ENCODE measurements around the gene TEX19. TPM values are rescaled to one million over a fixed set of nuclear protein-coding genes. Genes with fewer than 3 reads are reported as not detected.

The TEX19 gene
- polyA plus RNA-seq, 2 of the 4 experiments (the other 2 are of a cell fraction), result 0.43 to 0.50 TPM

DNA sequence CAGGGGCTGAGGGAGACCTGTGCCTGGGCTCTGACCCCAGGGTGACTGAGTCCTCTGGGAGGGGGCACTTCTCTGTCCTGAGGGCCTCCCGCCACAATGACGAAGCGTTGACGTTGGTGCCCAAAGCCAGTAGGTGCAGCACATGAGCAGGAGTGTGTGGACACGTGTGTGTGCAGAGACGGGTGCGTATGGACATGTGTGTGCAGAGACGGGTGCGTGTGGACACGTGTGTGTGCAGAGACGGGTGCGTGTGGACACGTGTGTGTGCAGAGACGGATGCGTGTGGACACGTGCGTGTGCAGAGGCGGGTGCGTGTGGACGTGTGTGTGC lies 40.9 kb upstream of the TEX19 start:
- H3K4me3 ChIP-seq, result no peak overlapping the region
- WGBS (ENCODE audit: missing lambda C conversion rate), result 95% methylated on average over 20 of the region's 20 CpGs
- ChIA-PET POLR2A (no interaction called here), CTCF (interaction anchor here (0.6 to 2.4 kb wide), 5 partner anchors 17 to 83 kb away, joined by 3 to 41 read pairs (median 3); no protein-coding TSS in a partner anchor)
- no peaks in the 10 kb centered on the region for H3K9me3 ChIP-seq
- peaks cover 12% of the 10 kb centered on the region; the same call in 2 of the 3 replicates for H3K4me1 ChIP-seq
- no peak for ATAC-seq
- DNase-seq (ENCODE audit: low read depth in 1 of 2, low spot score in 1 of 2), result no peak
- H3K27ac ChIP-seq, result no peak overlapping the region
- no peak overlapping the region for H3K4me2 ChIP-seq
- TF ChIP-seq, protein P1, sequence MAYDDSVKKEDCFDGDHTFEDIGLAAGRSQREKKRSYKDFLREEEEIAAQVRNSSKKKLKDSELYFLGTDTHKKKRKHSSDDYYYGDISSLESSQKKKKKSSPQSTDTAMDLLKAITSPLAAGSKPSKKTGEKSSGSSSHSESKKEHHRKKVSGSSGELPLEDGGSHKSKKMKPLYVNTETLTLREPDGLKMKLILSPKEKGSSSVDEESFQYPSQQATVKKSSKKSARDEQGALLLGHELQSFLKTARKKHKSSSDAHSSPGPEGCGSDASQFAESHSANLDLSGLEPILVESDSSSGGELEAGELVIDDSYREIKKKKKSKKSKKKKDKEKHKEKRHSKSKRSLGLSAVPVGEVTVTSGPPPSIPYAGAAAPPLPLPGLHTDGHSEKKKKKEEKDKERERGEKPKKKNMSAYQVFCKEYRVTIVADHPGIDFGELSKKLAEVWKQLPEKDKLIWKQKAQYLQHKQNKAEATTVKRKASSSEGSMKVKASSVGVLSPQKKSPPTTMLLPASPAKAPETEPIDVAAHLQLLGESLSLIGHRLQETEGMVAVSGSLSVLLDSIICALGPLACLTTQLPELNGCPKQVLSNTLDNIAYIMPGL (CRISPR knock-in tag; IDR thresholded peaks at IDR 0.05; ENCODE audit: borderline replicate concordance), result no peak
- TF ChIP-seq GATA3 (IDR thresholded peaks at IDR 0.05; ENCODE audit: borderline replicate concordance), result no peak
- TF ChIP-seq SMC3 (IDR thresholded peaks at IDR 0.05), result no peak
- TF ChIP-seq, protein P2, sequence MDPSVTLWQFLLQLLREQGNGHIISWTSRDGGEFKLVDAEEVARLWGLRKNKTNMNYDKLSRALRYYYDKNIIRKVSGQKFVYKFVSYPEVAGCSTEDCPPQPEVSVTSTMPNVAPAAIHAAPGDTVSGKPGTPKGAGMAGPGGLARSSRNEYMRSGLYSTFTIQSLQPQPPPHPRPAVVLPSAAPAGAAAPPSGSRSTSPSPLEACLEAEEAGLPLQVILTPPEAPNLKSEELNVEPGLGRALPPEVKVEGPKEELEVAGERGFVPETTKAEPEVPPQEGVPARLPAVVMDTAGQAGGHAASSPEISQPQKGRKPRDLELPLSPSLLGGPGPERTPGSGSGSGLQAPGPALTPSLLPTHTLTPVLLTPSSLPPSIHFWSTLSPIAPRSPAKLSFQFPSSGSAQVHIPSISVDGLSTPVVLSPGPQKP (IDR thresholded peaks at IDR 0.05; ENCODE audit: low read depth, low read length), result no peak
- TF ChIP-seq EHMT2 (IDR thresholded peaks at IDR 0.05; ENCODE audit: low read depth), result no peak
- TF ChIP-seq, protein P3, sequence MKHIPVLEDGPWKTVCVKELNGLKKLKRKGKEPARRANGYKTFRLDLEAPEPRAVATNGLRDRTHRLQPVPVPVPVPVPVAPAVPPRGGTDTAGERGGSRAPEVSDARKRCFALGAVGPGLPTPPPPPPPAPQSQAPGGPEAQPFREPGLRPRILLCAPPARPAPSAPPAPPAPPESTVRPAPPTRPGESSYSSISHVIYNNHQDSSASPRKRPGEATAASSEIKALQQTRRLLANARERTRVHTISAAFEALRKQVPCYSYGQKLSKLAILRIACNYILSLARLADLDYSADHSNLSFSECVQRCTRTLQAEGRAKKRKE (CRISPR knock-in tag; IDR thresholded peaks at IDR 0.05; ENCODE audit: low read depth), result no peak
- no peak for TF ChIP-seq ZSCAN20 (CRISPR knock-in tag; IDR thresholded peaks at IDR 0.05)
- TF ChIP-seq ZC3H11A (IDR thresholded peaks at IDR 0.05), result no peak
- TF ChIP-seq CBX2 (IDR thresholded peaks at IDR 0.05; ENCODE audit: borderline replicate concordance, low read depth), result no peak
- TF ChIP-seq EHF (CRISPR knock-in tag; IDR thresholded peaks at IDR 0.05), result no peak
- no peak for TF ChIP-seq MYC (IDR thresholded peaks at IDR 0.05; ENCODE audit: borderline replicate concordance, low read length)
- TF ChIP-seq RNF2 (IDR thresholded peaks at IDR 0.05; ENCODE audit: borderline replicate concordance, low read depth), result no peak
- TF ChIP-seq POLR2A (IDR thresholded peaks at IDR 0.05; ENCODE audit: low read length), result no peak
- no peak for TF ChIP-seq HOXB5 (CRISPR knock-in tag; IDR thresholded peaks at IDR 0.05)
- TF ChIP-seq, protein P4, sequence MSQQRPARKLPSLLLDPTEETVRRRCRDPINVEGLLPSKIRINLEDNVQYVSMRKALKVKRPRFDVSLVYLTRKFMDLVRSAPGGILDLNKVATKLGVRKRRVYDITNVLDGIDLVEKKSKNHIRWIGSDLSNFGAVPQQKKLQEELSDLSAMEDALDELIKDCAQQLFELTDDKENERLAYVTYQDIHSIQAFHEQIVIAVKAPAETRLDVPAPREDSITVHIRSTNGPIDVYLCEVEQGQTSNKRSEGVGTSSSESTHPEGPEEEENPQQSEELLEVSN (IDR thresholded peaks at IDR 0.05; ENCODE audit: borderline replicate concordance, low read depth), result no peak
- no peak for TF ChIP-seq TFCP2L1 (CRISPR knock-in tag; IDR thresholded peaks at IDR 0.05)
- no peak for TF ChIP-seq CHD4 (IDR thresholded peaks at IDR 0.05; ENCODE audit: borderline replicate concordance)
- no peak for TF ChIP-seq POLR2AphosphoS2 (conservative IDR thresholded peaks at IDR 0.05; ENCODE audit: low read length)
- no peak for FAIRE-seq

DNA sequence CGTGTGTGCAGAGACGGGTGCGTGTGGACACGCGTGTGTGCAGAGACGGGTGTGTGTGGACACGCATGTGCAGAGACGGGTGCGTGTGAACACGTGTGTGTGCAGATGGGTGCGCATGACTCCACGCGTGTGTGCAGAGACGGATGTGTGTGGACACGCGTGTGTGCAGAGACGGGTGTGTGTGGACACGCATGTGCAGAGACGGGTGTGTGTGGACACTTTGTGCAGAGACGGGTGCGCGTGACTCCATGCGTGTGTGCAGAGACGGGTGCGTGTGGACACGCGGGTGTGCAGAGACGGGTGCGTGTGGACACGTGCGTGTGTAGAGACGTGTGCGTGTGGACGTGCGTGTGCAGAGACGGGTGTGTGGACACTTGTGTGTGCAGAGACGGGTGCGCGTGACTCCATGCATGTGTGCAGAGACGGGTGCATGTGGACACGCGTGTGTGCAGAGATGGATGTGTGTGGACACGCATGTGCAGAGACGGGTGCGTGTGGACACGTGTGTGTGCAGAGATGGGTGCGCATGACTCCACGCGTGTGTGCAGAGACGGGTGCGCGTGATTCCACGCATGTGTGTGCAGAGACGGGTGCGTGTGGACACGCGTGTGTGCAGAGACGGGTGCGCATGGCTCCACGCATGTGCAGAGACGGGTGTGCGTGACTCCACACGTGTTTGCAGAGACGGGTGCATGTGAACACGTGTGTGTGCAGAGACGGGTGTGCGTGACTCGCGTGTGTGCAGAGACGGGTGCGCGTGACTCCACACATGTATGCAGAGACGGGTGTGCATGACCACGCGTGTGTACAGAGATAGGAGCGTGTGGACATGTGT lies 40.1 kb upstream of the TEX19 start:
- H3K9me3 ChIP-seq, result no peaks in the 10 kb centered on the region
- no peak for ATAC-seq
- CTCF ChIA-PET, result interaction anchor here (14.9 to 15.6 kb wide), 2 partner anchors 14 to 79 kb away, joined by 289 to 343 read pairs; no protein-coding TSS in a partner anchor
- TF ChIP-seq ZC3H11A (IDR thresholded peaks at IDR 0.05), result no peak
- TF ChIP-seq, protein P5, sequence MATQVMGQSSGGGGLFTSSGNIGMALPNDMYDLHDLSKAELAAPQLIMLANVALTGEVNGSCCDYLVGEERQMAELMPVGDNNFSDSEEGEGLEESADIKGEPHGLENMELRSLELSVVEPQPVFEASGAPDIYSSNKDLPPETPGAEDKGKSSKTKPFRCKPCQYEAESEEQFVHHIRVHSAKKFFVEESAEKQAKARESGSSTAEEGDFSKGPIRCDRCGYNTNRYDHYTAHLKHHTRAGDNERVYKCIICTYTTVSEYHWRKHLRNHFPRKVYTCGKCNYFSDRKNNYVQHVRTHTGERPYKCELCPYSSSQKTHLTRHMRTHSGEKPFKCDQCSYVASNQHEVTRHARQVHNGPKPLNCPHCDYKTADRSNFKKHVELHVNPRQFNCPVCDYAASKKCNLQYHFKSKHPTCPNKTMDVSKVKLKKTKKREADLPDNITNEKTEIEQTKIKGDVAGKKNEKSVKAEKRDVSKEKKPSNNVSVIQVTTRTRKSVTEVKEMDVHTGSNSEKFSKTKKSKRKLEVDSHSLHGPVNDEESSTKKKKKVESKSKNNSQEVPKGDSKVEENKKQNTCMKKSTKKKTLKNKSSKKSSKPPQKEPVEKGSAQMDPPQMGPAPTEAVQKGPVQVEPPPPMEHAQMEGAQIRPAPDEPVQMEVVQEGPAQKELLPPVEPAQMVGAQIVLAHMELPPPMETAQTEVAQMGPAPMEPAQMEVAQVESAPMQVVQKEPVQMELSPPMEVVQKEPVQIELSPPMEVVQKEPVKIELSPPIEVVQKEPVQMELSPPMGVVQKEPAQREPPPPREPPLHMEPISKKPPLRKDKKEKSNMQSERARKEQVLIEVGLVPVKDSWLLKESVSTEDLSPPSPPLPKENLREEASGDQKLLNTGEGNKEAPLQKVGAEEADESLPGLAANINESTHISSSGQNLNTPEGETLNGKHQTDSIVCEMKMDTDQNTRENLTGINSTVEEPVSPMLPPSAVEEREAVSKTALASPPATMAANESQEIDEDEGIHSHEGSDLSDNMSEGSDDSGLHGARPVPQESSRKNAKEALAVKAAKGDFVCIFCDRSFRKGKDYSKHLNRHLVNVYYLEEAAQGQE (IDR thresholded peaks at IDR 0.05), result no peak
- no peak for TF ChIP-seq SMC3 (IDR thresholded peaks at IDR 0.05)
- TF ChIP-seq, protein P1 (CRISPR knock-in tag; IDR thresholded peaks at IDR 0.05; ENCODE audit: borderline replicate concordance), result no peak
- TF ChIP-seq, protein P2 (IDR thresholded peaks at IDR 0.05; ENCODE audit: low read depth, low read length), result no peak
- TF ChIP-seq RARB (CRISPR knock-in tag; IDR thresholded peaks at IDR 0.05), result no peak
- TF ChIP-seq EHMT2 (IDR thresholded peaks at IDR 0.05; ENCODE audit: low read depth), result no peak
- TF ChIP-seq, protein P6, sequence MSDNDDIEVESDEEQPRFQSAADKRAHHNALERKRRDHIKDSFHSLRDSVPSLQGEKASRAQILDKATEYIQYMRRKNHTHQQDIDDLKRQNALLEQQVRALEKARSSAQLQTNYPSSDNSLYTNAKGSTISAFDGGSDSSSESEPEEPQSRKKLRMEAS (IDR thresholded peaks at IDR 0.05), result no peak
- no peak for TF ChIP-seq POLR2AphosphoS2 (conservative IDR thresholded peaks at IDR 0.05; ENCODE audit: low read length)
- no peak for TF ChIP-seq RNF2 (IDR thresholded peaks at IDR 0.05; ENCODE audit: borderline replicate concordance, low read depth)
- no peak for TF ChIP-seq MAZ (IDR thresholded peaks at IDR 0.05; ENCODE audit: borderline replicate concordance, low read depth, low read length)

More for the DNA sequence above, 40.1 kb upstream of the TEX19 start:
- Histone ChIP-seq H3K27ac (no peak overlapping the region), H3K4me1 (peaks cover 12% of the 10 kb centered on the region; the same call in 2 of the 3 replicates), H3K4me3 (no peak overlapping the region), H3K4me2 (no peak overlapping the region)
- FAIRE-seq (no peak), DNase-seq (ENCODE audit: low read depth in 1 of 2, low spot score in 1 of 2) (no peak)
- POLR2A ChIA-PET, result no interaction called here
- 87% methylated on average over 76 of the region's 76 CpGs for WGBS (ENCODE audit: missing lambda C conversion rate)

All from A549 (cell line).